Measurements from ENCODE around the gene SLC22A2.

The SLC22A2 gene

DNA sequence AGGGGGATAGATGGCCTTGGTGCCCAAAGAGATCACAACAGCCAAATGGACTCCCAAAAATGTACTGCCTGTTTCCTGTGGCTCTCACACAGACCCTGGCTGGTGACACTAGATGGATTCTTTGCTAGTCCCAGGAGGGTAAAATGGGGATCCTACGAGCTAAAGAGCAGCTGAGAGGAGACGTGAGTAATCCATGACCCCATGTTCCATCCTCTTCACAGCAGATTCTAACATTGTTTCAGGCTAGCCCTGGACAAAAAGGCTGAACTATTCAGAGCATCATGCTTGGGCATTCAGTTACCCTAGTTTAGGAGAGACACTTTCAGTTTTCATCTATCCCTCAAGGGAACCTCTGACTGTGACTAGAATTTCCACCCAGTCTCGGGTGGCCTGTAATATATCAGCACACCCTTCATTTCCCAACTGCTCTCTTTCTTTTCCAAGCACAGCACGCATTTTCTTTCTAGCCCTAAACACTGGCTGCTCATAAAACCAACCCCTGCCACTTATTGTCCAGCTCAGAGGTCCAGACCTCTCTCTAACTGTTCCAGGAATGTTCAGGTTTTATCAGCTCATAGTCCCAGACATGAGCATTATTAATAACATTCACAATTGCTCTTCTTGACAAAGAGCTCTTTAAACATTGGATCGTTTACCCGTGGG is 88.5 kb downstream of the SLC22A2 start:
- no peak for DNase-seq (ENCODE audit: low read depth in 2 of 3, low spot score in 1 of 3)

DNA sequence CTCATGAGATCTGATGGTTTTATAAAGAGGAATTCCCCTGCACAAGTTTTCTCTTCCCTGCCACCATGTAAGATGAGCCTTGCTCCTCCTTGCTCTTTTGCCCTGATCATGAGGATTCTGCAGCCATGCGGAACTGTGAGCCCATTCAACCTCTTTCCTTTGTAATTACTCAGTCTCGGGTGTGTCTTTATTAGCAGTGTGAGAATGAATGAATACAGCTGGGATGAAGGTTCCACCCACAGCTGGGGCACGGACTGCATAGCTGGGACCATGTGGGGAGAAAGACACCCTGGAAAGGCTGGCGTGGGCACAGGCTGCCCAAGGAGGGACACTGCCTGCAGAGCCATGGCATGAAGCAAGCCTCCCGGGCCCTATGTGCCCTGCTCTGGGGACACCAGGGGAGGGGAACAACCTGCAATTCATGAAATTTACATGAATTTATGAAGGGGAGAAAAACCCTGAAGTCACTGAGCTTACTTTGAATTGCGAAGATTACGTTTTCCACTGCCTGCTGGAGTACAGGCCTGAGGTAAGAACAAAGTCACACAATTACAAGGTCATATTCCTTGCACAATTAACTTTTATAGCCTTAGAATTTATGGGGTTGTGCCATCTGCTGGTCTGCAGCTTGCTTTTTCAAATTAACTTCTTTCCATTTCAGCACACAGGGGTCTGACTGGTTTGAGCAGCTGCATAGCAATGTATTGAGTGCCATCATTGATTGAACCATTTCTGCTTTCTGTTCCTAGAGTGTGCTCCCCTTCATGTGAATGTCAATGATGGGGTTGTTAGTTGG is 90.8 kb downstream of the SLC22A2 start:
- DNase-seq (ENCODE audit: low read depth in 2 of 3, low spot score in 1 of 3), result no peak

Measured in stimulated activated CD4-positive, alpha-beta T cell treated with anti-CD3 and anti-CD28 coated beads, Interleukin-12 subunit alpha, Interleukin-12 subunit beta, amount 100 ng/mL, for 48 hours (primary cell).